Vagina (tissue), 2 donors: ENCODE measurements around the gene ELFN2. TPM values are rescaled to one million over a fixed set of nuclear protein-coding genes. Genes with fewer than 3 reads are reported as not detected.

Source experiments
- DNase-seq, 2 donors: peaks; one replicate each; pipeline ENCODE4 v3.0.0-alpha.2; 2017; ENCODE audit errors: extremely low spot score in 2 of 2
- H3K27ac ChIP-seq: fragments of 200-600 bp; sonication (generic); one replicate; pipeline ENCODE4 v1.5.1; 2019
- H3K27me3 ChIP-seq: fragments of 200-600 bp; sonication (generic); one replicate; pipeline ENCODE4 v1.5.1; 2019
- H3K36me3 ChIP-seq, 2 donors: fragments of 200-600 bp; sonication (generic); one replicate each; pipeline ENCODE4 v1.5.1; 2017 to 2019
- H3K4me1 ChIP-seq: fragments of 200-600 bp; sonication (generic); one replicate; pipeline ENCODE4 v1.5.1; 2019
- H3K4me3 ChIP-seq, 2 donors: fragments of 200-600 bp; sonication (generic); 1 replicate in 1 of 2; 2 replicates in 1 of 2; pipeline ENCODE4 v1.5.1; 2016 to 2019
- H3K9me3 ChIP-seq: fragments of 200-600 bp; sonication (generic); one replicate; pipeline ENCODE4 v1.5.1; 2019
- CTCF ChIP-seq, 3 experiments: fragments of 450-650 bp in 2 of 3; fragments of 200-600 bp in 1 of 3; sonication (generic) in 1 of 3; IDR thresholded peaks; one replicate each; pipeline ENCODE4 v1.5.1; 2017 to 2019; ENCODE audit warnings: antibody characterized with exemption in 3 of 3, mild to moderate bottlenecking in 2 of 3, moderate library complexity in 2 of 3
- POLR2A ChIP-seq, 2 donors: fragments of 450-650 bp; IDR thresholded peaks; one replicate each; pipeline ENCODE4 v1.6.1; 2017; ENCODE audit warnings: antibody characterized with exemption in 2 of 2, mild to moderate bottlenecking in 2 of 2, moderate library complexity in 2 of 2
- POLR2AphosphoS5 ChIP-seq, 2 donors: sonication (generic); formaldehyde crosslinking; IDR thresholded peaks; one replicate each; pipeline ENCODE4 v1.9.0; 2017; ENCODE audit warnings: antibody characterized with exemption in 2 of 2, mild to moderate bottlenecking in 2 of 2, low read depth in 1 of 2; ENCODE audit not compliant: insufficient read depth in 1 of 2
- intact Hi-C: fragments of 100-400 bp; cut with DNase I; formaldehyde crosslinking; loops from one replicate; pipeline ENCODE4 v1.15.1; 2023
- total RNA-seq: library from RNA; depleted of rRNA; stranded (reverse); fragments of >200 nt; gene quantifications from one replicate; pipeline ENCODE4 v1.2.3, GENCODE V29; 2016

Gene ELFN2
- total RNA-seq, 1 donor from 2014 or later: not detected

- DNase-seq: no peak
- Histone ChIP-seq H3K9me3 (no peaks in the 10 kb centered on the region), H3K27me3 (no peaks in the 10 kb centered on the region), H3K27ac (no peak overlapping the region), H3K4me3 (no peak overlapping the region), H3K4me1 (no peaks in the 10 kb centered on the region), H3K36me3 (no peaks in the 10 kb centered on the region)
- TF ChIP-seq POLR2AphosphoS5 (IDR thresholded peaks at IDR 0.05; ENCODE audit: insufficient read depth in 1 of 2, low read depth in 1 of 2) (no peak), POLR2A (IDR thresholded peaks at IDR 0.05) (no peak), CTCF (IDR thresholded peaks at IDR 0.05) (no peak)
- intact Hi-C loops: no loop called here
These were observed 61.3 kb downstream of the ELFN2 start for GRCh38 chr22:37365950-37366349.

- TF ChIP-seq CTCF (IDR thresholded peaks at IDR 0.05): no peak
- no peak for TF ChIP-seq POLR2AphosphoS5 (IDR thresholded peaks at IDR 0.05; ENCODE audit: insufficient read depth in 1 of 2, low read depth in 1 of 2)
- TF ChIP-seq POLR2A (IDR thresholded peaks at IDR 0.05): no peak
- no peaks in the 10 kb centered on the region for H3K27me3 ChIP-seq
- H3K27ac ChIP-seq: no peak overlapping the region
- H3K4me1 ChIP-seq: no peaks in the 10 kb centered on the region
- intact Hi-C loops: no loop called here
- no peak overlapping the region for H3K4me3 ChIP-seq
- no peak for DNase-seq
- H3K36me3 ChIP-seq: no peaks in the 10 kb centered on the region
- no peaks in the 10 kb centered on the region for H3K9me3 ChIP-seq
These were observed 63.9 kb downstream of the ELFN2 start for GRCh38 chr22:37363261-37363992.

- Histone ChIP-seq H3K9me3 (no peaks in the 10 kb centered on the region), H3K4me3 (no peak overlapping the region), H3K4me1 (no peaks in the 10 kb centered on the region), H3K27me3 (no peaks in the 10 kb centered on the region), H3K36me3 (no peaks in the 10 kb centered on the region), H3K27ac (no peak overlapping the region)
- TF ChIP-seq POLR2A (IDR thresholded peaks at IDR 0.05) (no peak), POLR2AphosphoS5 (IDR thresholded peaks at IDR 0.05; ENCODE audit: insufficient read depth in 1 of 2, low read depth in 1 of 2) (no peak), CTCF (IDR thresholded peaks at IDR 0.05) (no peak)
- no peak for DNase-seq
- intact Hi-C loops: no loop called here
These were observed 64.7 kb downstream of the ELFN2 start for GRCh38 chr22:37362621-37363020.

GRCh38 chr22:37358917-37359316 lies 68.4 kb downstream of the ELFN2 start:
- intact Hi-C loops: no loop called here
- H3K27me3 ChIP-seq: no peaks in the 10 kb centered on the region
- no peak for DNase-seq

More at GRCh38 chr22:37358917-37359316, 68.4 kb downstream of the ELFN2 start:
- H3K4me3 ChIP-seq: no peak overlapping the region
- no peaks in the 10 kb centered on the region for H3K9me3 ChIP-seq
- H3K36me3 ChIP-seq: no peaks in the 10 kb centered on the region
- TF ChIP-seq POLR2A (IDR thresholded peaks at IDR 0.05) (no peak), POLR2AphosphoS5 (IDR thresholded peaks at IDR 0.05; ENCODE audit: insufficient read depth in 1 of 2, low read depth in 1 of 2) (no peak), CTCF (IDR thresholded peaks at IDR 0.05) (no peak)
- no peak overlapping the region for H3K27ac ChIP-seq
- no peaks in the 10 kb centered on the region for H3K4me1 ChIP-seq
